ENCODE measurements around the gene PAX5. TPM values are rescaled to one million over a fixed set of nuclear protein-coding genes. Genes with fewer than 3 reads are reported as not detected.

Gene PAX5
- total RNA-seq, 1 donor from 2014 or later = 0.18 TPM

DNA sequence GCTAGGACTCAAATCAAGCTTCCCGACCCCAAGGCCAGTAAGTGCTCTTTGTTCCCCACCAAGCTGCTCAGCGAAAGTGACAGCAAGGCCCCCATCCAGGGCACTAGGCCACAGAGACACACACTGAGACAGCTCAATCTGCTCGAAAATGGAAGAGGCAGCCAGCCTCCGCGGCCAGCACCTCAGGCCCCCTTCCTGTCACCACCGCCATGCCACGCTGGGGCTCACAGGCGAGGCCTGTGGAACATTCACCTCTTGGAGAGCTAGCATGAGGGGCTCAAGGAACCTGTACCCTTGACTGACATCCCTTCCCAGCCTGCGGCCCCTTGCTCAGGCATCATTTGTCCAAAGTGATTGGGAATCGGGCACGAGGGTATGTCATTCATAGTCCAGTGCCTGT is 71.4 kb downstream of the PAX5 start:
- Histone ChIP-seq H3K9me3 (no peaks in the 10 kb centered on the region), H3K4me3 (no peak overlapping the region), H3K27ac (no peak overlapping the region), H3K27me3 (ENCODE audit: low read depth) (peaks cover 6% of the 10 kb centered on the region), H3K4me1 (no peaks in the 10 kb centered on the region), H3K36me3 (no peaks in the 10 kb centered on the region)
- TF ChIP-seq, protein P1, sequence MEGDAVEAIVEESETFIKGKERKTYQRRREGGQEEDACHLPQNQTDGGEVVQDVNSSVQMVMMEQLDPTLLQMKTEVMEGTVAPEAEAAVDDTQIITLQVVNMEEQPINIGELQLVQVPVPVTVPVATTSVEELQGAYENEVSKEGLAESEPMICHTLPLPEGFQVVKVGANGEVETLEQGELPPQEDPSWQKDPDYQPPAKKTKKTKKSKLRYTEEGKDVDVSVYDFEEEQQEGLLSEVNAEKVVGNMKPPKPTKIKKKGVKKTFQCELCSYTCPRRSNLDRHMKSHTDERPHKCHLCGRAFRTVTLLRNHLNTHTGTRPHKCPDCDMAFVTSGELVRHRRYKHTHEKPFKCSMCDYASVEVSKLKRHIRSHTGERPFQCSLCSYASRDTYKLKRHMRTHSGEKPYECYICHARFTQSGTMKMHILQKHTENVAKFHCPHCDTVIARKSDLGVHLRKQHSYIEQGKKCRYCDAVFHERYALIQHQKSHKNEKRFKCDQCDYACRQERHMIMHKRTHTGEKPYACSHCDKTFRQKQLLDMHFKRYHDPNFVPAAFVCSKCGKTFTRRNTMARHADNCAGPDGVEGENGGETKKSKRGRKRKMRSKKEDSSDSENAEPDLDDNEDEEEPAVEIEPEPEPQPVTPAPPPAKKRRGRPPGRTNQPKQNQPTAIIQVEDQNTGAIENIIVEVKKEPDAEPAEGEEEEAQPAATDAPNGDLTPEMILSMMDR (IDR thresholded peaks at IDR 0.05) = no peak
- DNase-seq (no peak), ATAC-seq (no peak)
- intact Hi-C loops (cut with DNase I) = no loop called here

DNA sequence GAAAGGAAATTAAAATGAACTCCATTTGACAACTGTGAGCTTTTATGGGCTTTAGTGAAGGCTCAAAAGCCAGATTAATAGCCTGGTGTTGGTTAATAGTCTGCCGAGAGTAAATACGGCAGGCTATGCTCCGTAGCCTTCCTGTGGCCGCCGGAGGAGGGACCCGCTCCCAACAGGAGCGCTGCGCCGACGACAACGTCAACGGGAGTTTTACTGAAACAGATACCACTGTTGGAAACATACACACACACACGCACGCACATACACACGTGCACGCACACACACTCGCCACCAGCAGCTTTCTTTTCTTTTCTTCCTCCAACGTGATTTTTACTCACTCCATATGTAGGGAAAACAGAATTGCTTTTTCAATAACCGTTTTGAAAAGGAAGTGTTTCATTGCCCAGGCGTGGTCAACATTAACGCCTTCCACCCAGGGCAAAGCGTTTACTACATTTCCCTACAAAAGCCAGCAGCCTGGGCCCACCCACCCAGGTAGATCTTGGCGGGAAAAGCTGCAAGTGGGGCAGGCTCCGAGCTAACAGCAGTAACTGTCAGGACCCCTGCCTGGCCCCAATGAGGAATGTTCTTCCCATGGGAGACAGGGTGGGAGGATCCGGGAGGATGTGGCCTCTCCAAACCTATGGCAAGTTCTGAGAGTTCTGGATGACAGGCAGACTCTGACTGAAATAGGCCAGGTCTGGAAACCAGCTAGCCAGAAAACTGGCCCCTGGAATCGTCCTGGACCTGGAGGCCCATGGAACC is 72.3 kb downstream of the PAX5 start:
- ATAC-seq = no peak
- no peak for DNase-seq
- TF ChIP-seq, protein P1 (IDR thresholded peaks at IDR 0.05) = no peak
- Histone ChIP-seq H3K27ac (no peak overlapping the region), H3K9me3 (no peaks in the 10 kb centered on the region), H3K4me1 (no peaks in the 10 kb centered on the region), H3K4me3 (peak overlapping the region; percentile 11), H3K27me3 (ENCODE audit: low read depth) (peaks cover 10% of the 10 kb centered on the region), H3K36me3 (no peaks in the 10 kb centered on the region)
- intact Hi-C loops (cut with DNase I) = no loop called here

- no peak overlapping the region for H3K27ac ChIP-seq
- intact Hi-C loops (cut with DNase I) = no loop called here
- H3K4me3 ChIP-seq = no peak overlapping the region
- no peak for ATAC-seq
- no peaks in the 10 kb centered on the region for H3K36me3 ChIP-seq
- TF ChIP-seq, protein P1 (IDR thresholded peaks at IDR 0.05) = no peak
- no peaks in the 10 kb centered on the region for H3K9me3 ChIP-seq
- H3K4me1 ChIP-seq = no peaks in the 10 kb centered on the region
- DNase-seq = no peak
- peaks cover 17% of the 10 kb centered on the region for H3K27me3 ChIP-seq (ENCODE audit: low read depth)
Observed at GRCh38 chr9:36961051-36961450, 73.0 kb downstream of the PAX5 start.

DNA sequence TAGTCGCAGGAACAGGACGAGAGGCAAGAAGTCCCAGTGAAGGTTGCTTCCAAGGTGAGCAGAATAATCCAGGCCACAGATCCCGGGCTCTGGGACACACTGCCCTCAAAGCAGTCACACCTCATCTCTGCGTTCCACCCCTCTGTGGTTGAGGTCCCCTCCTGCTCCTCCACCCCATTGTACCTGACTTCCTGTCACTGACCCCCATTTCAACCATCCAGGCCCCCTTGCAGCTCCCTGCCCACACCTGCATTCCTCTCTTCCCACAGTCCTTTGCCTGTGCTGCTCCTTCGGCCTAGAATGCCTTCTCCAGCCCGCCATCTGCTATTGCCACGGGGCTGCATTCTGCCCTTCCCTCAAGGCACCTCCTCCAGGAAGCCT is 73.5 kb downstream of the PAX5 start:
- Histone ChIP-seq H3K9me3 (no peaks in the 10 kb centered on the region), H3K27ac (no peak overlapping the region), H3K27me3 (ENCODE audit: low read depth) (peaks cover 17% of the 10 kb centered on the region), H3K4me1 (no peaks in the 10 kb centered on the region), H3K4me3 (no peak overlapping the region), H3K36me3 (no peaks in the 10 kb centered on the region)
- DNase-seq (no peak), ATAC-seq (no peak)
- intact Hi-C loops (cut with DNase I) = no loop called here
- TF ChIP-seq, protein P1 (IDR thresholded peaks at IDR 0.05) = no peak

DNA sequence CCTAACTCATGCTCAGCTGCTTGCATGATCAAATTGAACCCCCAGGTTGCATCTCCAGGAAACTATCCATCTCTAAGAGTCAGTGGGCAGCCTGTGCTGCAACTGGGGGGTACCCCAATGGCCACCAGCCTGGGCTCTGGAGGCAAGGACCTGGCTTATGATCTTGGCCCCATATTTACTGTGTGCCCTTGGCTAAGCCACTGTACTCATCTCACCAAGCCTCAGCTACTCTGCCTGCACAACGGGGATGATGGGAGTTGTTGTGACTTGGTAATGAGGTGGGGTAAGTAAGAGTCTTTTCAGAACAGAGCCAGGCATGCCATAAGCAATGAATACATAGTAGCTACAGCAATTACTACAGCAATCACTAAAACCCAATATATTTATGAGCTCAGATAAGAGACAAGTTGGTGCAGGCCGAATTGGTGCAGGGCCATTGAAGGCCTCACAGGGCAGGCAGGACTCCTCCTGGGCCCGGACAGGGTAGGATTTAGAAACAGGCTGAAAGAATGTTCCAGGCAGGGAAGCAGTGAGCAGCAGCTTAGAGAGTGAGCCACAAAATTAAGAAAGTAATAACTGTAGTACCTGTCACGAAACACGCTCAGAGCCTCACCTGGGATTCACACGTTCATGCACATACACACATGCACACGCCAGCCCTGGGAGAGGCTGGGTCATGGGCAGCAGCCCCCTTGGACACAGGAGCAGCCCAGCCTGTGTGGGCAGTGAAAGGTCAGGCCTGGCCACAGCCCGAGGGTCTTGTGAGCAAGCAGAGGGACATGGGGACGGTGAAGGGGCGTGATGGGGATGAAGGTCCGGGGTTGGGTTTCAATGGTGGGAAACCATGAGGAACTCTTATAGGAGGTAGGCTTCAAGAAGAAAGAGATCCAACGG is 74.1 kb downstream of the PAX5 start:
- no peak for DNase-seq

More for the DNA sequence above, 74.1 kb downstream of the PAX5 start:
- Histone ChIP-seq H3K27me3 (ENCODE audit: low read depth) (peaks cover 17% of the 10 kb centered on the region), H3K9me3 (no peaks in the 10 kb centered on the region), H3K27ac (no peak overlapping the region), H3K4me1 (no peaks in the 10 kb centered on the region), H3K4me3 (no peak overlapping the region), H3K36me3 (no peaks in the 10 kb centered on the region)
- TF ChIP-seq, protein P1 (IDR thresholded peaks at IDR 0.05) = no peak
- ATAC-seq = no peak
- intact Hi-C loops (cut with DNase I) = no loop called here

All from lower lobe of right lung (tissue), 2 donors.